Pancreas (tissue), 10 donors: ENCODE data around the gene FBXO45. TPM values are rescaled to one million over a fixed set of nuclear protein-coding genes. Genes with fewer than 3 reads are reported as not detected.
"Not testable (repeated sequence)": the region's sequence is repeated elsewhere in the genome, so short reads cannot be mapped to it uniquely, and the experiment has no call there.

Source experiments
- ATAC-seq, 4 donors: fragments of 200-7000 bp; cut with Tn5 transposase; one replicate each; pipeline versions ENCODE4 v1.8.0 to v1.9.1; 2020; ENCODE audit warnings: mild to moderate bottlenecking in 4 of 4, moderate library complexity in 4 of 4
- DNase-seq, 6 donors: peaks; one replicate each; pipeline ENCODE4 v3.0.0-alpha.2; 2020
- FAIRE-seq: peaks from 2 replicates; lab custom pipeline; 2012; peaks lifted over from hg19 to GRCh38; lab: Jason Lieb, UNC
- H3K27ac ChIP-seq, 4 donors: fragments of 200-600 bp; sonication (generic); 1 replicate in 3 of 4; 2 replicates in 1 of 4; pipeline versions ENCODE4 v1.5.0 to v1.8.0; 2020
- H3K27me3 ChIP-seq, 4 donors: fragments of 200-600 bp; one replicate each; pipeline ENCODE4 v1.8.0; 2021
- H3K36me3 ChIP-seq, 3 donors: fragments of 200-600 bp; sonication (generic) in 1 of 3; one replicate each; pipeline versions ENCODE4 v1.5.0 to v1.8.0; 2020 to 2021
- H3K4me1 ChIP-seq, 3 donors: fragments of 200-600 bp; one replicate each; pipeline ENCODE4 v1.8.0; 2021
- H3K4me3 ChIP-seq, 4 donors: fragments of 200-600 bp; sonication (generic) in 2 of 4; one replicate each; pipeline versions ENCODE4 v1.5.0 to v1.8.0; 2020 to 2021
- H3K9me3 ChIP-seq, 4 donors: fragments of 200-600 bp; one replicate each; pipeline ENCODE4 v1.8.0; 2021
- CTCF ChIP-seq, 4 donors: fragments of 200-600 bp; sonication (generic) in 3 of 4; IDR thresholded peaks; one replicate each; pipeline versions ENCODE4 v1.5.0 to v1.8.0; 2021; ENCODE audit warnings: antibody characterized with exemption in 4 of 4
- WGBS, 2 donors: extraction: QIAGEN DNeasy Blood & Tissue Kit; methylation state at CpG; one replicate each; pipeline ENCODE4 v1.1.7; 2013; 5-methylcytosine and 5-hydroxymethylcytosine counted together
- intact Hi-C, 3 donors: fragments of 100-400 bp; cut with DNase I; formaldehyde crosslinking; loops; one replicate each; pipeline versions ENCODE4 v1.11.1 to v1.14.2; 2022
- polyA plus RNA-seq, 2 donors: library from polyadenylated mRNA; stranded (reverse); fragments of 200-250 nt; gene quantifications; one replicate each; pipeline ENCODE4 v1.2.3, GENCODE V29; 2013
- total RNA-seq, 6 donors: library from RNA; stranded (reverse); fragmentation: NEBNext Ultra II Directional in 4 of 6; extraction: Animal tissue kit (Norgen Biotek cat#: 25700) in 4 of 6; gene quantifications; one replicate each; pipeline versions ENCODE4 v1.2.1 to v1.2.4, GENCODE V29; 2021 to 2023
- donor health status: healthy with polysubstance abuse.
- donor health status: DM: no; HTN: no; CAD: no; lungs with moderate emphysema.
- donor health status: DM: no; HTN: no; CAD: no.
- donor health status: control.
- donor health status: control.
- donor health status: Bipolar disorder and iron deficiency.
- donor health status: DM: yes; HTN: yes; CAD: no.
- donor health status: DM: no; HTN: no; CAD: no.
- donor health status: DM: no; HTN: no; CAD: no.
- donor health status: DM: yes; HTN: yes; CAD: no.

FBXO45 gene
- total and polyA plus RNA-seq, 8 donors: 1.2 to 5.0 (median 3.0) TPM

- intact Hi-C loops: no loop called here
- FAIRE-seq (no peak), DNase-seq (peak in 1 of 6 donors; percentile 8), ATAC-seq (no peak)
- 71 to 83% methylated on average over 10 of the region's 10 CpGs for WGBS, 2 donors
- no peak overlapping the region for H3K4me3 ChIP-seq
- no peaks in the 10 kb centered on the region for H3K27me3 ChIP-seq
- H3K4me1 ChIP-seq: peaks cover 0 to 2% (median 0%) of the 10 kb centered on the region in 3 donors
- H3K27ac ChIP-seq: no peak overlapping the region
- no peaks in the 10 kb centered on the region for H3K36me3 ChIP-seq
- no peak for TF ChIP-seq CTCF (IDR thresholded peaks at IDR 0.05)
- no peaks in the 10 kb centered on the region for H3K9me3 ChIP-seq
These were observed 65.8 kb downstream of the FBXO45 start for GRCh38 chr3:196634224-196634623.

- WGBS, 2 donors: 74 to 77% methylated on average over 7 of the region's 7 CpGs
- H3K4me1 ChIP-seq: peaks cover 0 to 2% (median 0%) of the 10 kb centered on the region in 3 donors
- DNase-seq (peak in 1 of 6 donors; percentile 36), ATAC-seq (no peak), FAIRE-seq (no peak)
- H3K9me3 ChIP-seq: no peaks in the 10 kb centered on the region
- no peak overlapping the region for H3K27ac ChIP-seq
- no peaks in the 10 kb centered on the region for H3K36me3 ChIP-seq
- no peak overlapping the region for H3K4me3 ChIP-seq
- TF ChIP-seq CTCF (IDR thresholded peaks at IDR 0.05): no peak
- intact Hi-C loops: no loop called here
- H3K27me3 ChIP-seq: no peaks in the 10 kb centered on the region
These were observed 66.4 kb downstream of the FBXO45 start for GRCh38 chr3:196634829-196635228.

GRCh38 chr3:196636369-196637349, 68.2 kb downstream of the FBXO45 start:
- no peak overlapping the region for H3K27ac ChIP-seq
- peaks cover 0 to 5% (median 0%) of the 10 kb centered on the region in 4 donors for H3K27me3 ChIP-seq
- H3K4me1 ChIP-seq: no peaks in the 10 kb centered on the region
- no peak for FAIRE-seq
- no peaks in the 10 kb centered on the region for H3K36me3 ChIP-seq
- ATAC-seq: no peak
- 64 to 75% methylated on average over 20 of the region's 20 CpGs for WGBS, 2 donors
- no peaks in the 10 kb centered on the region for H3K9me3 ChIP-seq
- intact Hi-C loops: no loop called here
- H3K4me3 ChIP-seq: no peak overlapping the region
- DNase-seq: peak in 1 of 6 donors; percentile 45
- no peak for TF ChIP-seq CTCF (IDR thresholded peaks at IDR 0.05)

GRCh38 chr3:196637941-196638340, 69.5 kb downstream of the FBXO45 start:
- FAIRE-seq, H3K4me1 ChIP-seq, H3K27me3 ChIP-seq, intact Hi-C loops, DNase-seq, H3K36me3 ChIP-seq, H3K27ac ChIP-seq, H3K4me3 ChIP-seq, ATAC-seq, H3K9me3 ChIP-seq: not testable (repeated sequence)
- whole genome bisulfite sequencing, 2 donors: 83% methylated on average over 4 of the region's 4 CpGs

Other genes starting within 250 kb of the FBXO45 start
- gene TM4SF19, start 230.3 kb upstream of the FBXO45 start, total RNA-seq: 1 to 10 TPM in 2 of 6 donors, not detected in 4; 1.9 to 2.4 TPM
- gene TM4SF19, start 230.3 kb upstream of the FBXO45 start, polyA plus RNA-seq: under 1 TPM in 1 of 2 donors, not detected in 1; 0.99 TPM
- gene UBXN7, start 136.2 kb upstream of the FBXO45 start, total RNA-seq: 10 to 100 TPM; 18.3 to 39.0 (median 23.2) TPM
- gene UBXN7, start 136.2 kb upstream of the FBXO45 start, polyA plus RNA-seq: 1 to 10 TPM; 4.2 to 5.9 TPM
- gene RNF168, start 64.9 kb upstream of the FBXO45 start, total RNA-seq: 10 to 100 TPM in 1 of 6 donors, 1 to 10 TPM in 5; 6.0 to 10.8 (median 7.0) TPM
- gene RNF168, start 64.9 kb upstream of the FBXO45 start, polyA plus RNA-seq: 1 to 10 TPM; 3.2 to 4.5 TPM
- gene SMCO1, start 53.3 kb upstream of the FBXO45 start, total RNA-seq: not detected
- gene SMCO1, start 53.3 kb upstream of the FBXO45 start, polyA plus RNA-seq: under 1 TPM in 1 of 2 donors, not detected in 1; 0.05 TPM
- gene WDR53, start 106 bp upstream of the FBXO45 start, total RNA-seq: 1 to 10 TPM; 3.2 to 5.6 (median 3.5) TPM
- 10 to 100 TPM in 1 of 2 donors, 1 to 10 TPM in 1; 6.7 to 10.6 TPM for gene WDR53, start 106 bp upstream of the FBXO45 start, polyA plus RNA-seq
- 1 to 10 TPM in 3 of 6 donors, under 1 TPM in 3; 0.37 to 3.6 (median 1.0) TPM for gene NRROS, start 71.0 kb downstream of the FBXO45 start, total RNA-seq
- 1 to 10 TPM in 1 of 2 donors, under 1 TPM in 1; 0.61 to 1.4 TPM for gene NRROS, start 71.0 kb downstream of the FBXO45 start, polyA plus RNA-seq
- 1 to 10 TPM in 1 of 6 donors, under 1 TPM in 5; 0.23 to 1.4 (median 0.57) TPM for gene CEP19, start 143.6 kb downstream of the FBXO45 start, total RNA-seq
- gene CEP19, start 143.6 kb downstream of the FBXO45 start, polyA plus RNA-seq: under 1 TPM; 0.52 to 0.53 TPM
- gene PIGX, start 143.7 kb downstream of the FBXO45 start, total RNA-seq: 10 to 100 TPM in 2 of 6 donors, 1 to 10 TPM in 4; 8.6 to 12.2 (median 9.5) TPM
- gene PIGX, start 143.7 kb downstream of the FBXO45 start, polyA plus RNA-seq: 10 to 100 TPM in 1 of 2 donors, 1 to 10 TPM in 1; 4.5 to 11.1 TPM
- gene PAK2, start 171.2 kb downstream of the FBXO45 start, total RNA-seq: 10 to 100 TPM; 12.4 to 36.2 (median 22.0) TPM
- gene PAK2, start 171.2 kb downstream of the FBXO45 start, polyA plus RNA-seq: 1 to 10 TPM; 7.5 to 9.8 TPM